GM21737 (cell line): Measurements from ENCODE around the gene DDX41.

Experiments used
- ATAC-seq: cut with Tn5 transposase; IDR thresholded peaks from one replicate; pipeline ENCODE4 v1.9.1; 2021; ENCODE audit warnings: mild to moderate bottlenecking, moderate library complexity; ENCODE audit not compliant: unreplicated experiment

Gene DDX41

GRCh38 chr5:177470759-177471536 lies 45.8 kb downstream of the DDX41 start:
- no peak for ATAC-seq

- no peak for ATAC-seq
Measured at GRCh38 chr5:177469750-177470525, 46.8 kb downstream of the DDX41 start.

- ATAC-seq: no peak
Measured at GRCh38 chr5:177468685-177469628, 47.8 kb downstream of the DDX41 start.

GRCh38 chr5:177468329-177468684 lies 48.5 kb downstream of the DDX41 start:
- no peak for ATAC-seq

- no peak for ATAC-seq
Measured at GRCh38 chr5:177467436-177467835, 49.3 kb downstream of the DDX41 start.

GRCh38 chr5:177466861-177467260 lies 49.9 kb downstream of the DDX41 start:
- no peak for ATAC-seq

- no peak for ATAC-seq
Measured at GRCh38 chr5:177465044-177465443, 51.7 kb downstream of the DDX41 start.

- no peak for ATAC-seq
Measured at GRCh38 chr5:177462021-177462670, 54.6 kb downstream of the DDX41 start.
